Measurements from ENCODE around the gene AUTS2. TPM values are rescaled to one million over a fixed set of nuclear protein-coding genes. Genes with fewer than 3 reads are reported as not detected.

Gene AUTS2
- total RNA-seq, 1 experiment from 2014 or later = 38.5 TPM

DNA sequence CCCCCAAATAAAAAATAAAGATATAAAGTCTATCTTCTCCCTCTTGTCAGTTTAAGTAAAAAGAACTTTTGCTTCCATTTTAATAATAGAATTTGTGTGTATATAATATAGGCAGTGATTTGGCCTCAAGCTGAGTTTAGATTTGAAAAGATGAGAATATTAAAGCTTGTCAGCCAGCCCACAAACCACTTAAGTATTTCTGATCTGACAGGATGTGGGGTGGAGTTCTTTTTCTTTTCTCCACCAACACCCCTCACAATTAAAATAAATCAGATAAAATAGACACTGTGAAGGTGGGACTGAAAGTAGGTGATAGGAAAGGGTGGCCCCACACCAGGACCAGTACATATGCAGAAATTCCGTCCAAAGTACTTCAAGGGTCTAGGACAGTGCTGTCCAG lies 714.1 kb downstream of the AUTS2 start:
- no peak overlapping the region for H2AFZ ChIP-seq (ENCODE audit: low read length)
- no peak for DNase-seq
- H3K36me3 ChIP-seq (ENCODE audit: insufficient read depth, low read length) = no peaks in the 10 kb centered on the region
- H3K4me1 ChIP-seq (ENCODE audit: low read length) = no peaks in the 10 kb centered on the region; the same call in none of the 2 replicates
- H3K9me3 ChIP-seq (ENCODE audit: low read length) = no peaks in the 10 kb centered on the region
- H3K27me3 ChIP-seq (ENCODE audit: low read length) = no peaks in the 10 kb centered on the region
- no peaks in the 10 kb centered on the region for H4K20me1 ChIP-seq (ENCODE audit: insufficient read depth, low read depth, low read length)
- H3K79me2 ChIP-seq (ENCODE audit: low read length) = no peaks in the 10 kb centered on the region
- H3K27ac ChIP-seq (ENCODE audit: low read length) = no peak overlapping the region
- no peak overlapping the region for H3K9ac ChIP-seq (ENCODE audit: low read length)
- no peak overlapping the region for H3K4me3 ChIP-seq (ENCODE audit: low read length)
- no peak overlapping the region for H3K4me2 ChIP-seq (ENCODE audit: low read depth, low read length, poor library complexity, severe bottlenecking)
- no peaks in the 10 kb centered on the region; the same call in 1 of the 2 replicates for H3K9me2 ChIP-seq (replicated peaks; ENCODE audit: insufficient read depth, low read length)

- Histone ChIP-seq H3K9me2 (replicated peaks; ENCODE audit: insufficient read depth, low read length) (no peaks in the 10 kb centered on the region; the same call in 1 of the 2 replicates), H4K20me1 (ENCODE audit: insufficient read depth, low read depth, low read length) (no peaks in the 10 kb centered on the region), H3K79me2 (ENCODE audit: low read length) (no peaks in the 10 kb centered on the region), H3K4me3 (ENCODE audit: low read length) (no peak overlapping the region), H3K4me2 (ENCODE audit: low read depth, low read length, poor library complexity, severe bottlenecking) (no peak overlapping the region), H3K9me3 (ENCODE audit: low read length) (no peaks in the 10 kb centered on the region), H3K4me1 (ENCODE audit: low read length) (no peaks in the 10 kb centered on the region; the same call in none of the 2 replicates), H3K9ac (ENCODE audit: low read length) (no peak overlapping the region), H2AFZ (ENCODE audit: low read length) (no peak overlapping the region), H3K27me3 (ENCODE audit: low read length) (no peaks in the 10 kb centered on the region), H3K27ac (ENCODE audit: low read length) (no peak overlapping the region), H3K36me3 (ENCODE audit: insufficient read depth, low read length) (no peaks in the 10 kb centered on the region)
- DNase-seq = no peak
Measured at GRCh38 chr7:70313271-70313670, 715.0 kb downstream of the AUTS2 start.

GRCh38 chr7:70313687-70314086 lies 715.4 kb downstream of the AUTS2 start:
- Histone ChIP-seq H4K20me1 (ENCODE audit: insufficient read depth, low read depth, low read length) (no peaks in the 10 kb centered on the region), H3K27me3 (ENCODE audit: low read length) (no peaks in the 10 kb centered on the region), H3K4me2 (ENCODE audit: low read depth, low read length, poor library complexity, severe bottlenecking) (no peak overlapping the region), H3K36me3 (ENCODE audit: insufficient read depth, low read length) (no peaks in the 10 kb centered on the region), H3K9ac (ENCODE audit: low read length) (no peak overlapping the region), H3K9me2 (replicated peaks; ENCODE audit: insufficient read depth, low read length) (no peaks in the 10 kb centered on the region; the same call in 1 of the 2 replicates), H3K27ac (ENCODE audit: low read length) (no peak overlapping the region), H3K4me3 (ENCODE audit: low read length) (no peak overlapping the region), H2AFZ (ENCODE audit: low read length) (no peak overlapping the region), H3K4me1 (ENCODE audit: low read length) (no peaks in the 10 kb centered on the region; the same call in none of the 2 replicates), H3K9me3 (ENCODE audit: low read length) (no peaks in the 10 kb centered on the region), H3K79me2 (ENCODE audit: low read length) (no peaks in the 10 kb centered on the region)
- no peak for DNase-seq

DNA sequence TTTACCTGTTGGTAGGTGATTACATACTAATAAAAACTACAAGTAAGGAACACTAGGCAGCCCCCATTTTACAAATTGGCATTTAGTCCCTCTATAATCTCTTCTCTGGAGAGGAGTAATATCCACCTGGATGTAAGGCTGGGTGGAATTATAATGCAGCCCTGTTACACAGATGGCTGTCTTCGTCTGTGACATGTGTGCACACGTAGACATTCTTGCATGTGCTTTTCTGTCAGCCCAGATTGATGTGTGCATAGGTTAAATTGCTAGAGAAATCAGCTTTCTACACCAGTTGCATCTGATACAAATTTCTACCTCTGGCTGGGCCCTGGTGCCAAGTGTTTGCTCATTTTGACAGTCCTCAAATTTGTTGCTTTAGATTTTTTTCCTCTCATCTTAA lies 715.9 kb downstream of the AUTS2 start:
- Histone ChIP-seq H3K4me3 (ENCODE audit: low read length) (no peak overlapping the region), H3K9me3 (ENCODE audit: low read length) (no peaks in the 10 kb centered on the region), H3K4me2 (ENCODE audit: low read depth, low read length, poor library complexity, severe bottlenecking) (no peak overlapping the region), H4K20me1 (ENCODE audit: insufficient read depth, low read depth, low read length) (no peaks in the 10 kb centered on the region), H3K36me3 (ENCODE audit: insufficient read depth, low read length) (no peaks in the 10 kb centered on the region), H3K4me1 (ENCODE audit: low read length) (no peaks in the 10 kb centered on the region; the same call in none of the 2 replicates), H3K79me2 (ENCODE audit: low read length) (no peaks in the 10 kb centered on the region), H3K27ac (ENCODE audit: low read length) (no peak overlapping the region), H2AFZ (ENCODE audit: low read length) (no peak overlapping the region), H3K9ac (ENCODE audit: low read length) (no peak overlapping the region), H3K9me2 (replicated peaks; ENCODE audit: insufficient read depth, low read length) (no peaks in the 10 kb centered on the region; the same call in 1 of the 2 replicates), H3K27me3 (ENCODE audit: low read length) (no peaks in the 10 kb centered on the region)
- no peak for DNase-seq

DNA sequence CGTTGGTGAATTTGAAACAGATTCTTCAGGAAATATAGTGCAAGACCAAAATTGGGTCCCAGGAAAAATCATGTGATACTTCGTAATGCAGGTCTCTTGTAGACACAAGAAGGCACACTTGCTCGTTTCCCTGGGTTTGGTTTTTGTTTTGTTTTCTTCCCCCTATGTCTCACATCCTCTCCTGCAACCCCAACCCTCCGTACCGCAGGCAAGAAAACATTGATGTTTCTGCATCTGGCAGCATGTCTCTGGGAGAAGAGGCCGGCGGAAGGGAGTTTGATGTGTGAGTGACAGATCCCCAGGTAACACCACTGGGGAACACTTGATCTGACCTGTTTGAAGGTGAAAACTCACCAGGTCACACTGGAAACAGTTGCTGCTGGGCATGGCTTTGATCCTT lies 718.5 kb downstream of the AUTS2 start:
- Histone ChIP-seq H3K27ac (ENCODE audit: low read length) (no peak overlapping the region), H3K27me3 (ENCODE audit: low read length) (no peaks in the 10 kb centered on the region), H3K4me2 (ENCODE audit: low read depth, low read length, poor library complexity, severe bottlenecking) (no peak overlapping the region), H3K4me1 (ENCODE audit: low read length) (no peaks in the 10 kb centered on the region; the same call in none of the 2 replicates), H3K9me2 (replicated peaks; ENCODE audit: insufficient read depth, low read length) (no peaks in the 10 kb centered on the region; the same call in 1 of the 2 replicates), H4K20me1 (ENCODE audit: insufficient read depth, low read depth, low read length) (no peaks in the 10 kb centered on the region), H3K9ac (ENCODE audit: low read length) (no peak overlapping the region), H3K79me2 (ENCODE audit: low read length) (no peaks in the 10 kb centered on the region), H2AFZ (ENCODE audit: low read length) (no peak overlapping the region), H3K9me3 (ENCODE audit: low read length) (no peaks in the 10 kb centered on the region), H3K4me3 (ENCODE audit: low read length) (no peak overlapping the region), H3K36me3 (ENCODE audit: insufficient read depth, low read length) (no peaks in the 10 kb centered on the region)
- DNase-seq = no peak

GRCh38 chr7:70317356-70317755 lies 719.1 kb downstream of the AUTS2 start:
- H3K27me3 ChIP-seq (ENCODE audit: low read length) = no peaks in the 10 kb centered on the region
- H3K4me1 ChIP-seq (ENCODE audit: low read length) = no peaks in the 10 kb centered on the region; the same call in none of the 2 replicates
- no peak overlapping the region for H3K4me3 ChIP-seq (ENCODE audit: low read length)
- no peak for DNase-seq
- no peak overlapping the region for H2AFZ ChIP-seq (ENCODE audit: low read length)
- no peaks in the 10 kb centered on the region for H3K36me3 ChIP-seq (ENCODE audit: insufficient read depth, low read length)
- no peaks in the 10 kb centered on the region; the same call in 1 of the 2 replicates for H3K9me2 ChIP-seq (replicated peaks; ENCODE audit: insufficient read depth, low read length)
- no peaks in the 10 kb centered on the region for H3K9me3 ChIP-seq (ENCODE audit: low read length)
- no peak overlapping the region for H3K9ac ChIP-seq (ENCODE audit: low read length)
- H3K79me2 ChIP-seq (ENCODE audit: low read length) = no peaks in the 10 kb centered on the region
- H3K4me2 ChIP-seq (ENCODE audit: low read depth, low read length, poor library complexity, severe bottlenecking) = no peak overlapping the region
- no peak overlapping the region for H3K27ac ChIP-seq (ENCODE audit: low read length)
- H4K20me1 ChIP-seq (ENCODE audit: insufficient read depth, low read depth, low read length) = no peaks in the 10 kb centered on the region

DNA sequence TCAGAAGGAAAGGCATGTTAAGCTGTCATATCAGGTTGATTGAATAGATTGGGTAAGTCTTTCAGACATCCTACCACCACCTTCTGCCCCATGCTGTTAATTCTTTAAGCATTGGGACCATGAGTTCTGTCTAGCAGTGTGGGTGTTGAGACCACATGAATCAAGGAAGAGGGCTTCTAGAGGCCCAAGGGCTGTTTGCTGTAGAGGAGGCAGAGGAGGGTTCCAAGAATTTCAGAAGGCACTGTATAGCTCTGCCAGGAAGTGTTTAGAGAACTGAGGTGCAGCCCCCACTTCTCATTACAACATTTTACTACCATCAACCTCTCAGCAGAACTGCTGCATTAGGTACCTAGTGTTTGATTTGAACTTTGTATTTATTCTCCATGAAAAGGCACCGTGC lies 720.2 kb downstream of the AUTS2 start:
- DNase-seq = no peak
- Histone ChIP-seq H2AFZ (ENCODE audit: low read length) (no peak overlapping the region), H3K9me3 (ENCODE audit: low read length) (no peaks in the 10 kb centered on the region), H4K20me1 (ENCODE audit: insufficient read depth, low read depth, low read length) (no peaks in the 10 kb centered on the region), H3K9me2 (replicated peaks; ENCODE audit: insufficient read depth, low read length) (no peaks in the 10 kb centered on the region; the same call in 1 of the 2 replicates), H3K4me3 (ENCODE audit: low read length) (no peak overlapping the region), H3K4me1 (ENCODE audit: low read length) (no peaks in the 10 kb centered on the region), H3K4me2 (ENCODE audit: low read depth, low read length, poor library complexity, severe bottlenecking) (no peak overlapping the region), H3K27me3 (ENCODE audit: low read length) (no peaks in the 10 kb centered on the region), H3K9ac (ENCODE audit: low read length) (no peak overlapping the region), H3K27ac (ENCODE audit: low read length) (no peak overlapping the region), H3K79me2 (ENCODE audit: low read length) (no peaks in the 10 kb centered on the region), H3K36me3 (ENCODE audit: insufficient read depth, low read length) (no peaks in the 10 kb centered on the region)

DNA sequence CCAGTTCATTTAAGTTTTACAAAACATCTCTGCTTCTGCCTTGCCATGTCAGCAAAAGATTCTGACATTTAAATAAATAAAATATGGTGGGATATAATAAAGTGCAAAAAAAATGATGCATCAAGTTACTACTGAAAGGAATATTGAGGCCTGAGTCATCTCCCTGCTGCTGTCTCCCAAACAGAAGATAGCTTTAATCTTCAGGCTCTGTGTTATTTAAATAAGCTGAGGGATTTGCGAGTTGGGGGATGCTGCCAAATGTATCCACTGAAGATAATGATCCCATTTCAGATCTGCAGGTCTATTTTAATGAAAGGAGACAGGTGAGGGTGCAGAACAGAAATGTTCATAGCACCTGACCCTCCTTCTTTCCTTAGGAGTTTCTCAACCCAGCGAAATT lies 720.8 kb downstream of the AUTS2 start:
- Histone ChIP-seq H3K27ac (ENCODE audit: low read length) (no peak overlapping the region), H2AFZ (ENCODE audit: low read length) (no peak overlapping the region), H3K4me1 (ENCODE audit: low read length) (no peaks in the 10 kb centered on the region), H3K9me3 (ENCODE audit: low read length) (no peaks in the 10 kb centered on the region), H3K79me2 (ENCODE audit: low read length) (no peaks in the 10 kb centered on the region), H3K4me3 (ENCODE audit: low read length) (no peak overlapping the region), H3K27me3 (ENCODE audit: low read length) (no peaks in the 10 kb centered on the region; the same call in 1 of the 2 replicates), H4K20me1 (ENCODE audit: insufficient read depth, low read depth, low read length) (no peaks in the 10 kb centered on the region), H3K4me2 (ENCODE audit: low read depth, low read length, poor library complexity, severe bottlenecking) (no peak overlapping the region), H3K36me3 (ENCODE audit: insufficient read depth, low read length) (no peaks in the 10 kb centered on the region), H3K9me2 (replicated peaks; ENCODE audit: insufficient read depth, low read length) (no peaks in the 10 kb centered on the region; the same call in 1 of the 2 replicates), H3K9ac (ENCODE audit: low read length) (no peak overlapping the region)
- no peak for DNase-seq

Measured in Karpas-422 (cell line).